K562 (cell line): Measurements from ENCODE around the gene GMPR. TPM values are rescaled to one million over a fixed set of nuclear protein-coding genes. Genes with fewer than 3 reads are reported as not detected.
A peak's percentile ranks its signal among the peaks of the same experiment; 100 is the strongest.

ENCODE experiments used
- ATAC-seq: fragments of 200-7000 bp; cut with Tn5 transposase; 3 replicates; pipeline ENCODE4 v1.9.1; 2020; ENCODE audit warnings: moderate library complexity
- BruUV-seq: library from RNA; stranded (reverse); fragments of 400-500 nt; replicated peaks from 2 replicates; lab custom pipeline; 2021; lab: Mats Ljungman, UMichigan
- CTCF ChIA-PET: fragments of 300-600 bp; formaldehyde crosslinking; extraction: SDS; loops from one replicate; lab custom pipeline; 2021; ENCODE audit warnings: low intra/inter-chr PET ratio; lab: Yijun Ruan, JAX
- POLR2A ChIA-PET: fragments of 300-600, 350-650 bp; sonication (Branson Sonifier 250); formaldehyde crosslinking; extraction: SDS; loops from one replicate; lab custom pipeline; 2021; ENCODE audit warnings: antibody characterized with exemption, inconsistent platforms; lab: Yijun Ruan, JAX
- DNase-seq, 4 experiments: peaks; one replicate each; pipeline versions ENCODE4 v3.0.0 to v3.0.0-alpha.2; 2011 to 2018; ENCODE audit warnings: low spot score in 3 of 4, mixed read lengths in 3 of 4; ENCODE audit errors: extremely low read depth in 1 of 4
- FAIRE-seq: peaks from 2 replicates; lab custom pipeline; 2011; peaks lifted over from hg19 to GRCh38; lab: Jason Lieb, UNC
- H2AFZ ChIP-seq: 2 replicates; pipeline ENCODE4 v1.6.0; 2011; ENCODE audit warnings: low read depth, low read length, control low read depth, inconsistent platforms
- H3K27ac ChIP-seq: fragments of 200-600 bp; 3 replicates; pipeline ENCODE4 v1.8.0; 2011; ENCODE audit warnings: low read depth, mild to moderate bottlenecking, control low read depth, inconsistent platforms, low read length, moderate library complexity, mixed read lengths; ENCODE audit errors: extremely low read depth
- H3K27me3 ChIP-seq, 2 experiments: fragments of 300-600 bp in 1 of 2; 2 replicates in 1 of 2; 3 replicates in 1 of 2; pipeline versions ENCODE4 v1.6.0 to v1.8.0; 2011; ENCODE audit warnings: inconsistent platforms in 2 of 2, low read length in 2 of 2, mild to moderate bottlenecking in 1 of 2, mixed read lengths in 1 of 2, moderate library complexity in 1 of 2; ENCODE audit not compliant: control insufficient read depth in 2 of 2, insufficient read depth in 2 of 2
- H3K36me3 ChIP-seq: fragments of 300-600 bp; 3 replicates; pipeline ENCODE4 v1.8.0; 2011; ENCODE audit warnings: mild to moderate bottlenecking, low read length, inconsistent platforms; ENCODE audit not compliant: control insufficient read depth, insufficient read depth
- H3K4me1 ChIP-seq, 2 experiments: fragments of 200-600 bp in 1 of 2; replicated peaks in 1 of 2; 2 replicates in 1 of 2; 3 replicates in 1 of 2; pipeline versions ENCODE4 v1.5.1 to v1.8.0; 2011; ENCODE audit warnings: inconsistent platforms in 2 of 2, low read length in 2 of 2, mild to moderate bottlenecking in 1 of 2, mixed read lengths in 1 of 2, moderate library complexity in 1 of 2; ENCODE audit not compliant: control insufficient read depth in 2 of 2, insufficient read depth in 2 of 2
- H3K4me2 ChIP-seq: 2 replicates; pipeline ENCODE4 v1.6.1; 2011; ENCODE audit warnings: low read length, control low read depth, inconsistent platforms, mixed read lengths; ENCODE audit not compliant: insufficient read depth
- H3K4me3 ChIP-seq: fragments of 200-600 bp; sonication (generic), shearing (Covaris generic); 2 replicates; pipeline ENCODE4 v1.5.1; 2016; ENCODE audit warnings: control low read depth, inconsistent platforms
- H3K79me2 ChIP-seq: fragments of 200-600 bp; 3 replicates; pipeline ENCODE4 v1.8.0; 2011; ENCODE audit warnings: low read length, inconsistent platforms; ENCODE audit not compliant: control insufficient read depth, insufficient read depth
- H3K9ac ChIP-seq, 2 experiments: 2 replicates each; pipeline versions ENCODE4 v1.6.0 to v1.6.1; 2011; ENCODE audit warnings: low read depth in 2 of 2, low read length in 2 of 2, control low read depth in 1 of 2, inconsistent platforms in 1 of 2, mild to moderate bottlenecking in 1 of 2, mixed read lengths in 1 of 2; ENCODE audit not compliant: insufficient read depth in 1 of 2
- H3K9me1 ChIP-seq: one replicate; pipeline ENCODE4 v1.6.0; 2011; ENCODE audit warnings: inconsistent platforms, mild to moderate bottlenecking, low read length, moderate library complexity; ENCODE audit not compliant: control insufficient read depth, insufficient read depth
- H3K9me3 ChIP-seq: replicated peaks from 2 replicates; pipeline ENCODE4 v1.5.1; 2011; ENCODE audit warnings: low read depth, low read length, inconsistent platforms; ENCODE audit not compliant: control insufficient read depth, insufficient read depth
- H4K20me1 ChIP-seq: replicated peaks from 2 replicates; pipeline ENCODE4 v1.6.1; 2011; ENCODE audit warnings: low read length, inconsistent platforms, mixed read lengths; ENCODE audit not compliant: control insufficient read depth, insufficient read depth
- ADNP ChIP-seq: fragments of 200-800 bp; sonication (Bioruptor generic); IDR thresholded peaks from 2 replicates; pipeline ENCODE4 v1.6.1; 2016; ENCODE audit warnings: missing genetic modification characterization, missing compliant biosample characterization
- ZNF133 ChIP-seq: fragments of 250-450 bp; sonication (Bioruptor Pico); IDR thresholded peaks from 2 replicates; pipeline ENCODE4 v1.4.0; 2020; ENCODE audit warnings: mild to moderate bottlenecking
- WGBS: fragments of 100-300 bp; shearing (Covaris generic); methylation state at CpG from one replicate; pipeline ENCODE4 v1.1.6; 2016; ENCODE audit warnings: low coverage, mixed read lengths; ENCODE audit not compliant: insufficient coverage; ENCODE audit errors: missing lambda C conversion rate; 5-methylcytosine and 5-hydroxymethylcytosine counted together
- in situ Hi-C: fragments of 300-500 bp; cut with MboI; formaldehyde crosslinking; loops from 4 replicates; pipeline ENCODE4 v1.15.0; 2018; ENCODE audit warnings: inconsistent platforms, mixed read lengths
- intact Hi-C: fragments of 100-400 bp; cut with micrococcal nuclease; formaldehyde crosslinking; loops from 2 replicates; pipeline ENCODE4 v1.14.2; 2022
- polyA plus RNA-seq, 8 experiments: library from polyadenylated mRNA; depleted of rRNA in 4 of 8; stranded (reverse) in 5 of 8; unstranded in 3 of 8; fragments of >200 nt; fragmentation: Nextera tagmentation in 2 of 8; fragmentation: Illumina TruSeq in 1 of 8; extraction: Ambion mirVana in 2 of 8; extraction: Trizol in 1 of 8; gene quantifications; 2 replicates each; pipeline versions ENCODE4 v1.2.1 to v1.2.3, GENCODE V29; 2011 to 2014; ENCODE audit warnings: inconsistent platforms in 1 of 8, missing spikeins in 1 of 8
- total RNA-seq, 7 experiments: library from RNA; depleted of rRNA in 6 of 7; stranded (reverse); fragments of >200 nt in 6 of 7; fragmentation: Illumina TruSeq in 2 of 7; extraction: Trizol in 2 of 7; gene quantifications; 2 replicates each; pipeline versions ENCODE4 v1.2.1 to v1.2.3, GENCODE V29; 2011 to 2021; ENCODE audit warnings: low replicate concordance in 1 of 7
- TF ChIP-seq, protein P1 (sequence below): fragments of 450-650 bp; IDR thresholded peaks from 2 replicates; pipeline ENCODE4 v1.6.1; 2017; ENCODE audit warnings: antibody characterized with exemption
- TF ChIP-seq, protein P2 (sequence below): fragments of 200-800 bp; sonication (Bioruptor generic); IDR thresholded peaks from 2 replicates; pipeline ENCODE4 v1.6.1; 2017; ENCODE audit warnings: missing genetic modification characterization, missing compliant biosample characterization
- TF ChIP-seq, protein P3 (sequence below), 3 experiments: fragments of 200-800 bp in 1 of 3; sonication (Bioruptor generic) in 1 of 3; sonication (generic) in 1 of 3; formaldehyde crosslinking in 1 of 3; IDR thresholded peaks; 2 replicates each; pipeline versions ENCODE4 v1.6.1 to v1.8.0; 2016 to 2022; ENCODE audit warnings: mild to moderate bottlenecking in 2 of 3, missing compliant biosample characterization in 2 of 3, missing genetic modification characterization in 2 of 3, missing genetic modification reagents in 1 of 3
- TF ChIP-seq, protein P4 (sequence below): fragments of 450-650 bp; IDR thresholded peaks from 2 replicates; pipeline ENCODE4 v1.6.1; 2016

Gene GMPR
- total and polyA plus RNA-seq, 9 of the 15 experiments (the other 6 are each of a cell fraction or from before 2014, with no cell fraction given) = 34.6 to 83.7 (median 49.8) TPM

- no peak overlapping the region for H3K9ac ChIP-seq
- H3K4me2 ChIP-seq = no peak overlapping the region
- peaks cover 5 to 18% of the 10 kb centered on the region in 2 experiments; a peak in 4 of 5 replicates for H3K4me1 ChIP-seq
- H3K27ac ChIP-seq = no peak overlapping the region
- no peaks in the 10 kb centered on the region for H3K27me3 ChIP-seq
- no peak for DNase-seq
- no peak for TF ChIP-seq ZNF133 (CRISPR knock-in tag)
- TF ChIP-seq, protein P1, sequence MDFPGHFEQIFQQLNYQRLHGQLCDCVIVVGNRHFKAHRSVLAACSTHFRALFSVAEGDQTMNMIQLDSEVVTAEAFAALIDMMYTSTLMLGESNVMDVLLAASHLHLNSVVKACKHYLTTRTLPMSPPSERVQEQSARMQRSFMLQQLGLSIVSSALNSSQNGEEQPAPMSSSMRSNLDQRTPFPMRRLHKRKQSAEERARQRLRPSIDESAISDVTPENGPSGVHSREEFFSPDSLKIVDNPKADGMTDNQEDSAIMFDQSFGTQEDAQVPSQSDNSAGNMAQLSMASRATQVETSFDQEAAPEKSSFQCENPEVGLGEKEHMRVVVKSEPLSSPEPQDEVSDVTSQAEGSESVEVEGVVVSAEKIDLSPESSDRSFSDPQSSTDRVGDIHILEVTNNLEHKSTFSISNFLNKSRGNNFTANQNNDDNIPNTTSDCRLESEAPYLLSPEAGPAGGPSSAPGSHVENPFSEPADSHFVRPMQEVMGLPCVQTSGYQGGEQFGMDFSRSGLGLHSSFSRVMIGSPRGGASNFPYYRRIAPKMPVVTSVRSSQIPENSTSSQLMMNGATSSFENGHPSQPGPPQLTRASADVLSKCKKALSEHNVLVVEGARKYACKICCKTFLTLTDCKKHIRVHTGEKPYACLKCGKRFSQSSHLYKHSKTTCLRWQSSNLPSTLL = no peak
- TF ChIP-seq ADNP (tag) = no peak
- TF ChIP-seq, protein P2, sequence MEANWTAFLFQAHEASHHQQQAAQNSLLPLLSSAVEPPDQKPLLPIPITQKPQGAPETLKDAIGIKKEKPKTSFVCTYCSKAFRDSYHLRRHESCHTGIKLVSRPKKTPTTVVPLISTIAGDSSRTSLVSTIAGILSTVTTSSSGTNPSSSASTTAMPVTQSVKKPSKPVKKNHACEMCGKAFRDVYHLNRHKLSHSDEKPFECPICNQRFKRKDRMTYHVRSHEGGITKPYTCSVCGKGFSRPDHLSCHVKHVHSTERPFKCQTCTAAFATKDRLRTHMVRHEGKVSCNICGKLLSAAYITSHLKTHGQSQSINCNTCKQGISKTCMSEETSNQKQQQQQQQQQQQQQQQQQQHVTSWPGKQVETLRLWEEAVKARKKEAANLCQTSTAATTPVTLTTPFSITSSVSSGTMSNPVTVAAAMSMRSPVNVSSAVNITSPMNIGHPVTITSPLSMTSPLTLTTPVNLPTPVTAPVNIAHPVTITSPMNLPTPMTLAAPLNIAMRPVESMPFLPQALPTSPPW = peak; percentile 43; the same call in 1 of the 2 replicates
- TF ChIP-seq, protein P3, sequence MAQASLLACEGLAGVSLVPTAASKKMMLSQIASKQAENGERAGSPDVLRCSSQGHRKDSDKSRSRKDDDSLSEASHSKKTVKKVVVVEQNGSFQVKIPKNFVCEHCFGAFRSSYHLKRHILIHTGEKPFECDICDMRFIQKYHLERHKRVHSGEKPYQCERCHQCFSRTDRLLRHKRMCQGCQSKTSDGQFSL (CRISPR knock-in tag; IDR thresholded peaks at IDR 0.05) = peak; percentile 64
- TF ChIP-seq, protein P3 (tag; IDR thresholded peaks at IDR 0.05) = peak in 1 of 2 experiments; percentile 58; a peak in 1 of 4 replicates
- TF ChIP-seq, protein P4, sequence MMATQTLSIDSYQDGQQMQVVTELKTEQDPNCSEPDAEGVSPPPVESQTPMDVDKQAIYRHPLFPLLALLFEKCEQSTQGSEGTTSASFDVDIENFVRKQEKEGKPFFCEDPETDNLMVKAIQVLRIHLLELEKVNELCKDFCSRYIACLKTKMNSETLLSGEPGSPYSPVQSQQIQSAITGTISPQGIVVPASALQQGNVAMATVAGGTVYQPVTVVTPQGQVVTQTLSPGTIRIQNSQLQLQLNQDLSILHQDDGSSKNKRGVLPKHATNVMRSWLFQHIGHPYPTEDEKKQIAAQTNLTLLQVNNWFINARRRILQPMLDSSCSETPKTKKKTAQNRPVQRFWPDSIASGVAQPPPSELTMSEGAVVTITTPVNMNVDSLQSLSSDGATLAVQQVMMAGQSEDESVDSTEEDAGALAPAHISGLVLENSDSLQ = no peak
- in situ Hi-C loops = no loop called here
- H3K36me3 ChIP-seq = peaks cover 90% of the 10 kb centered on the region
- no peaks in the 10 kb centered on the region for H3K9me1 ChIP-seq
- H3K9me3 ChIP-seq = no peaks in the 10 kb centered on the region
- no peak overlapping the region for H2AFZ ChIP-seq
- CTCF ChIA-PET = no interaction called here
- POLR2A ChIA-PET = interaction anchor here (4.1 to 7.6 kb wide), 2 partner anchors 13 to 14 kb away, joined by 18 to 97 read pairs; partner anchors contain the start of gene GMPR
- FAIRE-seq = no peak
- no peak overlapping the region for H3K4me3 ChIP-seq
- BruUV-seq = no TSS peak
- H3K79me2 ChIP-seq = no peaks in the 10 kb centered on the region
- 72% methylated on average over 10 of the region's 10 CpGs for WGBS
- peak; percentile 53 for ATAC-seq
- intact Hi-C loops = no loop called here
- 0 out of 2 replicates have a peak, but pooled peaks cover 3% of the 10 kb centered on the region for H4K20me1 ChIP-seq
Observed at GRCh38 chr6:16253399-16254144, 15.2 kb downstream of the GMPR start.
